ENCODE results near the gene ABR.

DNA sequence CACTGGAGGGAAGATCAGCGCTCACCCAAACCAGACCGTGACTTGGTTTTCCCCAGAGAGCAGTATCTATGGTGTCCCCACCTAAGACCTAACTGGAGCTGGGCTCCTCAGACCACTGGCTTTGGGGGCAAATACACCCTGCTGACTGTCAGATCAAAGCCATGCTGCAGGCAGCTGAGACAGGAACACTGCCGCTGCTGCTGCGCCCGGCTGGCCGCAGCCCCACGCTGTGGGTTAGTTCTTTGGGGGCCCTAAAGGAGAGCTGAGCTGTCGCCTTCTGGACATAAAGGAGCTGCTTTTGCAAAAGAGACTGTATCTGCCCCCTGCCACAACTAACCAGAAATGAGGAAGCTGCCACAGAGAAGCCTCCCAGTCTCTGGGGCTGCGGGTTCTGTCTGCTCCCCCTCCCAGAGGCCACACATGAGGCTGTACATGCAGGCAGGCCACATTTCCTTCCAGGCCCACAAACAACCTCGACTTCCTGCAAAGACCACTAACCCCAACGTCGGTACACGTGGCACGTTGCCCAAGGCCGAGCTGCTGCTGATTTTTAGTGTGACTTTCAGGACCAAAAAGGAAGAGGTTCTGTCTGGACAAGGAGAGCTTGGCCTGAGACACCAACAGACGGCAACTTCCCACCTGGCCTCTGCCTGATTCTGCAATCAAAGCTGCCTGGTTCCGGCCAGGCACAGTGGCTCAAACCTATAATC is 18.2 kb upstream of the ABR start:
- TF ChIP-seq, protein P1, sequence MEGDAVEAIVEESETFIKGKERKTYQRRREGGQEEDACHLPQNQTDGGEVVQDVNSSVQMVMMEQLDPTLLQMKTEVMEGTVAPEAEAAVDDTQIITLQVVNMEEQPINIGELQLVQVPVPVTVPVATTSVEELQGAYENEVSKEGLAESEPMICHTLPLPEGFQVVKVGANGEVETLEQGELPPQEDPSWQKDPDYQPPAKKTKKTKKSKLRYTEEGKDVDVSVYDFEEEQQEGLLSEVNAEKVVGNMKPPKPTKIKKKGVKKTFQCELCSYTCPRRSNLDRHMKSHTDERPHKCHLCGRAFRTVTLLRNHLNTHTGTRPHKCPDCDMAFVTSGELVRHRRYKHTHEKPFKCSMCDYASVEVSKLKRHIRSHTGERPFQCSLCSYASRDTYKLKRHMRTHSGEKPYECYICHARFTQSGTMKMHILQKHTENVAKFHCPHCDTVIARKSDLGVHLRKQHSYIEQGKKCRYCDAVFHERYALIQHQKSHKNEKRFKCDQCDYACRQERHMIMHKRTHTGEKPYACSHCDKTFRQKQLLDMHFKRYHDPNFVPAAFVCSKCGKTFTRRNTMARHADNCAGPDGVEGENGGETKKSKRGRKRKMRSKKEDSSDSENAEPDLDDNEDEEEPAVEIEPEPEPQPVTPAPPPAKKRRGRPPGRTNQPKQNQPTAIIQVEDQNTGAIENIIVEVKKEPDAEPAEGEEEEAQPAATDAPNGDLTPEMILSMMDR (IDR thresholded peaks at IDR 0.05) = no peak
- no peak for TF ChIP-seq POLR2A (IDR thresholded peaks at IDR 0.05)
